DOHH2 (cell line): ENCODE data around the gene JARID2.

Experiments used
- CTCF ChIP-seq: fragments of 200-600 bp; sonication (generic); IDR thresholded peaks from one replicate; pipeline ENCODE4 v1.5.1; 2014; ENCODE audit warnings: antibody characterized with exemption, mild to moderate bottlenecking, low read depth, low read length; ENCODE audit not compliant: poor library complexity, severe bottlenecking
- EZH2phosphoT487 ChIP-seq: fragments of 200-600 bp; sonication (generic); IDR thresholded peaks from 2 replicates; pipeline ENCODE4 v1.6.1; 2017; ENCODE audit warnings: borderline replicate concordance, mild to moderate bottlenecking, antibody characterized with exemption, low read length, moderate library complexity, mixed read lengths

- TF ChIP-seq EZH2phosphoT487 (no peak), CTCF (no peak)
Measured at GRCh38 chr6:15248451-15249370, 2.8 kb downstream of the JARID2 start.
